ENCODE results near the gene GFY. TPM values are rescaled to one million over a fixed set of nuclear protein-coding genes. Genes with fewer than 3 reads are reported as not detected.

The GFY gene
- total RNA-seq, 1 donor from 2014 or later = not detected

DNA sequence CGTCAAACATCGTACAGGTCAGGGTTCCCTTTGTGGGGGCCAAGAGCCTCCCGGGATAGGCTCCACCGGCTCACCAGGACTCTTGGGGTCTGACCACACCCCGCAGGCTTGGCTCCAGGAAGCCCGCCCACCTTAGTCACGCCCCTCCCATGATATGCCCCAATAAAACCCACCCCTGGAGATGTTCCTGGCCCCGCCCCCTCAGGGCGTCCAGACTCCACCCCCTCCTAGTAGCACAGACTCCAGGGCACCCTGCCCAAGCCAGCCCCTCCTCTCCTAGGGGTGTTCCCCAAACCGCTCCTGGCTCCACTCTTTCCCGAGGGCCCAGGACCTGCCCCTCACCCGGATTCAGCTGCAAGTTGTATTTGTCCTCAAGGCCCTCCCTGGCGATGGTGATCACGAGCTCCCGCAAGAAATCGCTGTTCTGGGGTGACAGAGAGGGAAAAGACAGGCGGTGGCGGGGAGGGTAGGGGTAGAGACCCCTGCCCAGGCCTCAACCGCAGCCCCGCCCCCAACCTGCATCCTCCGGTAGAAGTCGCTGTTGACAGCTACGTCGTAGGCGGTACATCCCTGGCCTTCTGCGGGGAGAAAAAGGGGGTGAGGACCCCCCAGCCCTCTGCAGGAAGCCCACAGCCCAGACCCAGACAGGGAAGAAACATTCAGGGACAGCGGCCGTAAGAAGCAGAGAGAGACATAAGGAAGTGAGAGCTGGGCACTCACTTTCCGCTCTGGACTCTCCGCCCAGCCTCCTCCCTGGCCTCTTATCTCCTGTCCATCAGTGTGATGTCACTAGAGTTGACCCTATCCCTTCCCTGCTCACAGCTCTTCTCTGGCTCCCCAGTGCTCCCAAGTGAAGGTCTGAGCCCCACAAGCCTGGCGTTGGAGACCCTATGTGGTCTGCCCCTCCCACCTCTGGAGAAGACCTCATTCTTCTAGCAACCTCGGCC lies 22.6 kb downstream of the GFY start:
- TF ChIP-seq, protein P1, sequence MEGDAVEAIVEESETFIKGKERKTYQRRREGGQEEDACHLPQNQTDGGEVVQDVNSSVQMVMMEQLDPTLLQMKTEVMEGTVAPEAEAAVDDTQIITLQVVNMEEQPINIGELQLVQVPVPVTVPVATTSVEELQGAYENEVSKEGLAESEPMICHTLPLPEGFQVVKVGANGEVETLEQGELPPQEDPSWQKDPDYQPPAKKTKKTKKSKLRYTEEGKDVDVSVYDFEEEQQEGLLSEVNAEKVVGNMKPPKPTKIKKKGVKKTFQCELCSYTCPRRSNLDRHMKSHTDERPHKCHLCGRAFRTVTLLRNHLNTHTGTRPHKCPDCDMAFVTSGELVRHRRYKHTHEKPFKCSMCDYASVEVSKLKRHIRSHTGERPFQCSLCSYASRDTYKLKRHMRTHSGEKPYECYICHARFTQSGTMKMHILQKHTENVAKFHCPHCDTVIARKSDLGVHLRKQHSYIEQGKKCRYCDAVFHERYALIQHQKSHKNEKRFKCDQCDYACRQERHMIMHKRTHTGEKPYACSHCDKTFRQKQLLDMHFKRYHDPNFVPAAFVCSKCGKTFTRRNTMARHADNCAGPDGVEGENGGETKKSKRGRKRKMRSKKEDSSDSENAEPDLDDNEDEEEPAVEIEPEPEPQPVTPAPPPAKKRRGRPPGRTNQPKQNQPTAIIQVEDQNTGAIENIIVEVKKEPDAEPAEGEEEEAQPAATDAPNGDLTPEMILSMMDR (IDR thresholded peaks at IDR 0.05; ENCODE audit: insufficient read depth, low read depth, low read length) = no peak
- TF ChIP-seq EZH2 (IDR thresholded peaks at IDR 0.05; ENCODE audit: insufficient read depth, low read length) = no peak
- Histone ChIP-seq H3K27ac (ENCODE audit: low read depth, low read length) (no peak overlapping the region), H3K9ac (ENCODE audit: low read length) (no peak overlapping the region), H3K4me3 (ENCODE audit: insufficient read depth, low read depth, low read length) (no peak overlapping the region), H3K9me3 (ENCODE audit: insufficient read depth, low read depth, low read length) (no peaks in the 10 kb centered on the region), H3K79me2 (ENCODE audit: insufficient read depth, low read length) (peaks cover 13% of the 10 kb centered on the region), H2AFZ (ENCODE audit: low read depth, low read length) (no peak overlapping the region), H3K27me3 (ENCODE audit: insufficient read depth, low read length) (no peaks in the 10 kb centered on the region), H3K4me1 (ENCODE audit: insufficient read depth, low read length) (peaks cover 7% of the 10 kb centered on the region), H3K4me2 (ENCODE audit: low read length) (no peak overlapping the region), H3K36me3 (ENCODE audit: insufficient read depth, low read length) (no peaks in the 10 kb centered on the region), H4K20me1 (ENCODE audit: insufficient read depth, low read length) (peaks cover 4% of the 10 kb centered on the region)
- no peaks in the 10 kb centered on the region for H3K27me3 Mint-ChIP-seq (ENCODE audit: low read depth, unreplicated experiment)
- H3K9me3 Mint-ChIP-seq (ENCODE audit: unreplicated experiment) = no peaks in the 10 kb centered on the region
- peaks cover 5% of the 10 kb centered on the region for H3K4me1 Mint-ChIP-seq (ENCODE audit: low read depth, unreplicated experiment)
- peak overlapping the region; percentile 50 for H3K4me3 Mint-ChIP-seq (ENCODE audit: unreplicated experiment)
- no peak overlapping the region for H3K27ac Mint-ChIP-seq (ENCODE audit: unreplicated experiment)
- peaks cover 16% of the 10 kb centered on the region for H3K36me3 Mint-ChIP-seq (ENCODE audit: low read depth, unreplicated experiment)
- no peak for FAIRE-seq
- DNase-seq (ENCODE audit: low read depth) = no peak

DNA sequence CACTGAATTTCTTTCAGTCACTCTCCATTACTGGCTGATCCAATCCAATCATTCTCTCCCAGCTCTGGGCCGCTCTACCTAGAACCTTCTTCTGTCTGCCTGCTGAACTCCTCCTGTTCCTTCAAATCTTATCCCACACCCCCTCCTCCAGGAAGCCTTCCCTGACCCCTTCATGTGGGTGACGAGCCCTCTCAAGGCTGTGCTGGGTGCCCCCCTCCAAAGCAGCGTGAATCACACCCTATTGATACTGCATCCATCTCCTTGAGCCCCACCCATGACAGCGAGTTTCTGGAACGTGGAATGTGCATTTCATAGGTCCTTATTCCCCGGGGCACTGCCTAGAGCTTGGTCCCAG lies 23.2 kb downstream of the GFY start:
- Histone ChIP-seq H2AFZ (ENCODE audit: low read depth, low read length) (no peak overlapping the region), H3K9me3 (ENCODE audit: insufficient read depth, low read depth, low read length) (no peaks in the 10 kb centered on the region), H3K79me2 (ENCODE audit: insufficient read depth, low read length) (peaks cover 13% of the 10 kb centered on the region), H4K20me1 (ENCODE audit: insufficient read depth, low read length) (peaks cover 4% of the 10 kb centered on the region), H3K4me3 (ENCODE audit: insufficient read depth, low read depth, low read length) (no peak overlapping the region), H3K4me2 (ENCODE audit: low read length) (no peak overlapping the region), H3K36me3 (ENCODE audit: insufficient read depth, low read length) (no peaks in the 10 kb centered on the region), H3K4me1 (ENCODE audit: insufficient read depth, low read length) (peaks cover 4% of the 10 kb centered on the region), H3K9ac (ENCODE audit: low read length) (no peak overlapping the region), H3K27ac (ENCODE audit: low read depth, low read length) (no peak overlapping the region), H3K27me3 (ENCODE audit: insufficient read depth, low read length) (no peaks in the 10 kb centered on the region)
- DNase-seq (ENCODE audit: low read depth) (no peak), FAIRE-seq (no peak)
- no peaks in the 10 kb centered on the region for H3K27me3 Mint-ChIP-seq (ENCODE audit: low read depth, unreplicated experiment)
- no peak overlapping the region for H3K27ac Mint-ChIP-seq (ENCODE audit: unreplicated experiment)
- H3K4me1 Mint-ChIP-seq (ENCODE audit: low read depth, unreplicated experiment) = peaks cover 5% of the 10 kb centered on the region
- H3K9me3 Mint-ChIP-seq (ENCODE audit: unreplicated experiment) = no peaks in the 10 kb centered on the region
- no peak overlapping the region for H3K4me3 Mint-ChIP-seq (ENCODE audit: unreplicated experiment)
- TF ChIP-seq EZH2 (IDR thresholded peaks at IDR 0.05; ENCODE audit: insufficient read depth, low read length) = no peak
- TF ChIP-seq, protein P1 (IDR thresholded peaks at IDR 0.05; ENCODE audit: insufficient read depth, low read depth, low read length) = no peak
- peaks cover 16% of the 10 kb centered on the region for H3K36me3 Mint-ChIP-seq (ENCODE audit: low read depth, unreplicated experiment)

DNA sequence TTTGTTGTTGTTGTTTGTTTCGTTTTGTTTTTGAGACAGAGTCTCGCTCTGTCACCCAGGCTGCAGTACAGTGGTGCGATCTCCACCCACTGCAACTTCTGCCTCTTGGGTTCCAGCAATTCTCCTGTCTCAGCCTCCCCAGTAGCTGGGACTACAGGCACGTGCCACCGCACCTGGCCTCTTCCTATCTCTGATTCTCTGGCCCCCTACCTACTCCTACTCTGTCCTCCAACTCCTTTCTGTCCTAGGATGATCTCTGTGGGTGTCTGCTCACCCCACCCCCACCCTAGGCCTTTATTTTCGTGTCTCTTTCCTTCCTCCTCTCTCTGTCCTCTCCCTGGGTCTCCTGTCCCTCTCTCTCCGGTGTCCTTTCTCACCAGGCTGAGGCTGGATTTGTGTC lies 25.2 kb downstream of the GFY start:
- Histone ChIP-seq H3K4me3 (ENCODE audit: insufficient read depth, low read depth, low read length) (peak overlapping the region; percentile 96), H3K4me2 (ENCODE audit: low read length) (peak overlapping the region; percentile 98), H3K36me3 (ENCODE audit: insufficient read depth, low read length) (no peaks in the 10 kb centered on the region), H2AFZ (ENCODE audit: low read depth, low read length) (no peak overlapping the region), H3K27ac (ENCODE audit: low read depth, low read length) (no peak overlapping the region), H3K79me2 (ENCODE audit: insufficient read depth, low read length) (peaks cover 13% of the 10 kb centered on the region), H3K4me1 (ENCODE audit: insufficient read depth, low read length) (peaks cover 8% of the 10 kb centered on the region), H3K27me3 (ENCODE audit: insufficient read depth, low read length) (no peaks in the 10 kb centered on the region), H3K9ac (ENCODE audit: low read length) (peak overlapping the region; percentile 94), H3K9me3 (ENCODE audit: insufficient read depth, low read depth, low read length) (no peaks in the 10 kb centered on the region), H4K20me1 (ENCODE audit: insufficient read depth, low read length) (peaks cover 4% of the 10 kb centered on the region)
- FAIRE-seq (no peak), DNase-seq (ENCODE audit: low read depth) (no peak)
- Mint-ChIP-seq H3K4me3 (ENCODE audit: unreplicated experiment) (peak overlapping the region; percentile 98), H3K4me1 (ENCODE audit: low read depth, unreplicated experiment) (peaks cover 5% of the 10 kb centered on the region), H3K27ac (ENCODE audit: unreplicated experiment) (peak overlapping the region; percentile 94), H3K36me3 (ENCODE audit: low read depth, unreplicated experiment) (peaks cover 16% of the 10 kb centered on the region), H3K27me3 (ENCODE audit: low read depth, unreplicated experiment) (no peaks in the 10 kb centered on the region), H3K9me3 (ENCODE audit: unreplicated experiment) (no peaks in the 10 kb centered on the region)
- TF ChIP-seq EZH2 (IDR thresholded peaks at IDR 0.05; ENCODE audit: insufficient read depth, low read length) = no peak
- TF ChIP-seq, protein P1 (IDR thresholded peaks at IDR 0.05; ENCODE audit: insufficient read depth, low read depth, low read length) = no peak

Measured in astrocyte (in vitro differentiated cells and primary cell).